H7 (cell line): ENCODE results near the gene NT5DC2. TPM values are rescaled to one million over a fixed set of nuclear protein-coding genes. Genes with fewer than 3 reads are reported as not detected.

Source experiments
- DNase-seq: peaks from one replicate; pipeline ENCODE4 v3.0.0; 2012
- H3K27me3 ChIP-seq: 2 replicates; pipeline ENCODE4 v1.6.0; 2011; ENCODE audit warnings: mild to moderate bottlenecking, low read length; ENCODE audit not compliant: control insufficient read depth, insufficient read depth
- H3K36me3 ChIP-seq: replicated peaks from 2 replicates; pipeline ENCODE4 v1.5.1; 2011; ENCODE audit warnings: low read length; ENCODE audit not compliant: control insufficient read depth, insufficient read depth
- H3K4me3 ChIP-seq: 2 replicates; pipeline ENCODE4 v1.5.1; 2011; ENCODE audit warnings: low read depth, mild to moderate bottlenecking, control low read depth, low read length, moderate library complexity; ENCODE audit not compliant: insufficient read depth
- total RNA-seq: library from RNA; depleted of rRNA; stranded (reverse); fragments of >200 nt; shearing (Covaris generic); gene quantifications from 2 replicates; pipeline ENCODE4 v1.2.3, GENCODE V29; 2014

NT5DC2 gene
- total RNA-seq, 1 experiment from 2014 or later, result 311 TPM

- Histone ChIP-seq H3K36me3 (peaks cover 3% of the 10 kb centered on the region; the same call in 1 of the 2 replicates), H3K4me3 (no peak overlapping the region), H3K27me3 (no peaks in the 10 kb centered on the region)
- DNase-seq, result no peak
Observed at GRCh38 chr3:52547143-52547542, 13.5 kb upstream of the NT5DC2 start.

- H3K36me3 ChIP-seq, result peaks cover 3% of the 10 kb centered on the region; the same call in 1 of the 2 replicates
- H3K27me3 ChIP-seq, result no peaks in the 10 kb centered on the region
- no peak overlapping the region for H3K4me3 ChIP-seq
- no peak for DNase-seq
Observed at GRCh38 chr3:52546111-52546901, 12.6 kb upstream of the NT5DC2 start.

DNA sequence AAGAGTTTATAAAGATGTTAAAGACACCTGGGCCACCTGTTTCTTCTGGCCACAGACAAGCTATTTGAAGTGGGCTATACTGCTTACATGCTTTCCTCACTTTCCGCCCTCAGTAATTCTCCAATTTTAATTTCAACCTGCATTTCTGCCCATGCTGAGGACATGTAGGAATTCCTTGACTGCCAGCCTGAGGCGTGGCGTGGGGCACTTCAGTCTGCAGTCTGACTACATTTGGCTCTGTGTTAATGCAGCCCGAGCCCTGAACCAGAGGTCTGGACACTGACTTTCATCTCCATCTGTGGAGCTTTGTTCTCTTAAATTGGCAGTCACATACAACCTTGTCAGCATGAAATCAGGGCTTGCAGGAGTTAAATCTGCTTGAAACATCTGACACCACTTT is 11.3 kb upstream of the NT5DC2 start:
- no peaks in the 10 kb centered on the region for H3K27me3 ChIP-seq
- no peak for DNase-seq
- no peak overlapping the region for H3K4me3 ChIP-seq
- H3K36me3 ChIP-seq, result peaks cover 3% of the 10 kb centered on the region; the same call in 1 of the 2 replicates

GRCh38 chr3:52541050-52541449 is 7.4 kb upstream of the NT5DC2 start:
- no peak overlapping the region for H3K4me3 ChIP-seq
- no peaks in the 10 kb centered on the region; the same call in 1 of the 2 replicates for H3K36me3 ChIP-seq
- DNase-seq, result no peak
- H3K27me3 ChIP-seq, result no peaks in the 10 kb centered on the region

DNA sequence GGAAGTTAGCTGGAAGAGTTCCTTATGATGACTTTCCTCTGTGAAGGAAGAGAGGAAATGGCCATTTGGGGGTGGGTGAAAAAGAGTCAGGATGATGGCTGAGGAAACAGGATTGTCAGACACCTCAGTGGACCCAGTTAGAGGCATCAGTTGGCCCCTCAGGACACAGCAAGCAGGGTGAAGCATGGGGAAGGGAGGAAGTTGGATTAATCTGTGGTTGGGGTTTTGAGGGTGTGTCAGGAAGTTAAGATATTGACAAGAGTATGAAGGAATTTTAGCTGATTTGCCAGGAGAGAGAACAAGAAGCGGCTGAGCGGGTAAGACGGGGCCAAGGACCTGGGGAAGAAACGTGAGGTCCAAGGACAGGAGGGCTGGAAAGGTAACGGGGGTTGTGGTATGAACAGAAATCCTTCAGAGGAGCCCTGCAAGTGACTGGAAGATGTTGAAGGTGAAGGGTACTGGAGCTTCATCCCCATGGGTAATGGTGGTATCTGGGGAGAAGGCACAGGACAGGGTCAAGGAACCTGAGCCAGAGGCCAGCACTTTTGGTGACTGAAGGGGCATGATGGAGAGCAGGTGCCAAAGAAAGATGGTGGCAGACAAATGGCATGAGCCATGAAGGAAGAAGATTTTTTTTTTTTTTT is 5.5 kb upstream of the NT5DC2 start:
- no peaks in the 10 kb centered on the region for H3K27me3 ChIP-seq
- H3K4me3 ChIP-seq, result no peak overlapping the region
- H3K36me3 ChIP-seq, result no peaks in the 10 kb centered on the region; the same call in 1 of the 2 replicates
- no peak for DNase-seq

DNA sequence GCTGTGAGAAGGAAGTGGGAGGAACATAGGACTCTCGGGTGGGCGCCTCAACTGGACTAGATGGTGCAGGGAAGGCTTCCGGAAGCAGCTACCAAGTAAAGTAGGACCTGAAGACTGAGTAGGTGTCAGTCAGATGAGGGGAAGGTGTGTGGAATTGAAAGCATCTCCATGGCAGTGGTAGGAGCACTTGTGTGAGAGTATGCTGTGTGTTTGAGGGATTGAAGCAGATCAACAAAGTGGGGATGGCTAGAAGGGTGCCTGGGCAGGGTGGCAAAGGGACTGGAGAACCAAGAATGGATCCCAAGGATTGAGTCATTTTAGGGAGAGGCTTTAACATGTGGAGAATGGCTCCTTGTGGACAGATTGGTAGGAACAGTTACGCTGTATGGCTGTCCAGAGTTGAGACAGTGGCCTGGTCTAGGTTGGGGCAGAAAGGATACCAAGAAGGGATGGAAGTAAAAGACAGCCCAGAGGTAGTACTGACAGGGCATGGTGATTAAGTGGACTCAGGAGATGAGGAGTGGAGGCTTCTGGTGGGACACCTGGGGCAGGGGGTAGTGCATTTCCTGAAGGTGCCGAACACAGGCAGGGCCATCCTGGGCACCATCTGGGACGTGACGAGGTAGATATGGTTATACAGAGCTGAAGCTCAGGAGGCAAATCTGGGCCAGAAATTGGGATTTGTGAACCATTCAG is 4.2 kb upstream of the NT5DC2 start:
- Histone ChIP-seq H3K27me3 (no peaks in the 10 kb centered on the region), H3K4me3 (peak overlapping the region; percentile 63; the same call in 1 of the 2 replicates), H3K36me3 (no peaks in the 10 kb centered on the region; the same call in 1 of the 2 replicates)
- no peak for DNase-seq

DNA sequence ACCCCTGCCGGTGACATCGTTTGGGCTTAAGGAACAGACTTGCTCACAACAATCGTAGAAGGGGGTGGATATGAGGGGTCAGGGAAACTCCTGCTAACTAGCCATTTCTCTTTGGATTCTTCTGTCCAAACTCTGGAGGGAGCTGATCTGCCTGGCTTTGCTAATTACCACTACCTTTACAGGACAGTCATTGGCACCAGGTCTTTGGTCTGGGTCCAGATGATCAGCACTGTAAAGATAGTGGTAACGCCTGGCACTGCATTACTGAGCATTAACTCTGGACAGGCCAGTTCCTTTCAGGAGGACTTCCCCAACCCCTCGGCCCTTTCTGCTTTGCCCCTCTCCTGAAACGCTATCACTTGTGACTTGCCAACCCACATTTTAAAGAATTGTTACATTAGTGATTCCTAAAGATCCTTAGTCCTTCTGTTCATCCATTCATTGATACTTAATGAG is 3.5 kb upstream of the NT5DC2 start:
- Histone ChIP-seq H3K36me3 (no peaks in the 10 kb centered on the region; the same call in 1 of the 2 replicates), H3K27me3 (no peaks in the 10 kb centered on the region), H3K4me3 (peak overlapping the region; percentile 63)
- no peak for DNase-seq

DNA sequence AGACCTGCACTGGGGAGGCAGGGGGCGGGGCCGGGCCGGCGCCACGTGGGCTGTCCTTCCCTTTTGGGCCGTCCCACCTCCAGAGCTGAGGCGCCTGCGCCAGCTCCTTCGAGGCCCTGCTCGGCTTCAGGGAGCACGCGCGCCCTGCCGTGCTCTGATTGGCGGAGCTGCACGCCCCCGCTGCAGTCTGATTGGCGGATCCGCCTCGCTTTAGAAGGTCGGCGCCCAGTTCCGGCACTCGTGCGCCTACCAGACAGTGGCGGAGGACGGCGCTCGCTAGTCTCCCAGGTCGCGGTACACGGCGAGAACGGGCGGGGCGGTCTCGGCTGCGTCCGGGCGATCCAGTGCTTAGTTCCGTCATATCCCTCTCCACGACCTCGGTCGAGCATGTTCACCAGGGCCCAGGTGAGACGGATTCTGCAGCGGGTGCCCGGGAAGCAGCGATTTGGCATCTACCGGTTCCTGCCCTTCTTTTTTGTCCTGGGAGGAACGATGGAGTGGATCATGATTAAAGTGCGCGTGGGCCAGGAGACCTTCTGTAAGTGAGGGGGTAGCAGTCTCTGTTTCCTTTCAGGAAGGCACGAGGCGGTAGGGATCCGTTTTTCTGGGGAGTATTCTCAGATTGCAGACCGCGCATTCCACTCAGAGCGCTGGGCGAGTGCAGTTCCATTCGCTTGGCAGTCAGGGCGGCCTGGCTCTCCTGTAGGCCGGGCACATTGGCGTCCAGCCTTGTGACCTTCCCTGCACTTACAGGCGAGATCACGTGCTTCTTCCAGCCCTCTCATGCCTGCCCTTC is 2.9 kb upstream of the NT5DC2 start, which contains the start of gene UQCC5:
TSS of gene UQCC5 (plus strand) at position 237 of the 796 bp plus-strand sequence. CDS start at position 388, 151 bp downstream.
- no peaks in the 10 kb centered on the region; the same call in 1 of the 2 replicates for H3K36me3 ChIP-seq
- H3K27me3 ChIP-seq, result no peaks in the 10 kb centered on the region
- DNase-seq, result peak; percentile 99
- H3K4me3 ChIP-seq, result peak within 1 kb of the TSS; percentile 63

DNA sequence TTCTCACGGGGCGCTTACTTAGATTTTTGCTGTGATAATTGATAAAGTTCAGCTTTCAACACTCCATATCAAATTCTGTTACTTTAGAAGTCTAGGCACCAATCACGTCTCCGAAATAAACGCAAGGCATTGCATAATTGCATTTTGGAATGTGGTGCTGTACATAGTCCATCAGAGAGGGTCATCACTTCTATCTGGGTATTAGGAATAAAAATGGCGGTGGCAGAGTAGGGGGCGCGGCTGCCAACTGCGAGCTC is 2.4 kb upstream of the NT5DC2 start:
- H3K4me3 ChIP-seq, result no peak overlapping the region
- no peaks in the 10 kb centered on the region; the same call in 1 of the 2 replicates for H3K36me3 ChIP-seq
- no peaks in the 10 kb centered on the region for H3K27me3 ChIP-seq
- no peak for DNase-seq

DNA sequence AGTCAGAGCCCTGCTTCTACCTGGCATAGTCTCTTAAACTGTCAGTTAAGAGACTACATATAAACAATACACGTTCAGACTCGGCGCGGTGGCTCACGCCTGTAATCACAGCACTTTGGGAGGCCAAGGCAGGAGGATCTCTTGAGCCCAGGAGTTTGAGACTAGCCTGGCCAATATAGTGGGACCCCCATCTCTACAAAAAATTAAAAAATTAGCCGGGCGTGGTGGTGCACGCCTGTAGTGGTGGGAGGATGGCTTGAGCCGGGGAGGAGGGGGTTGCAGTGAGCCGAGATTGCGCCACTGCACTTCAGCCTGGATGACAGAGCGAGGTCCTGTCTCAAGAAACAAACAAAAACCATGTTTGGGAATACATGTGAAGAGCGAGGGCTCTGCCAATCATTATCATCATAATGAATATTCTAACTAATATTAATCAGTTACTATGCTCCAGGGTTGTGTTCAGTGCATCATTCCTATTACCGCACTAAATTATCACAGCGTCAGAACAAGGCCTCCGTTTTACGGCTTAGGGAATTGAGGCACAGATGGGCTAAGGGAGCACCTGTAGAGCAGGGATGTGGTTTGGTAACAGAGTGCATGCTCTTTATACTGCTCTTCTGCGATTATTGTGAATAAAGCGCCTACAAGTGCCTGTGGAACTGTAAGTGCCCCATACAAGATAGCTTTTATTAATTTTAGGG is 1.9 kb upstream of the NT5DC2 start:
- Histone ChIP-seq H3K4me3 (no peak overlapping the region), H3K36me3 (no peaks in the 10 kb centered on the region; the same call in 1 of the 2 replicates)
- DNase-seq, result peak; percentile 46

GRCh38 chr3:52534281-52535183 is 875 bp upstream of the NT5DC2 start:
- peak; percentile 77 for DNase-seq
- Histone ChIP-seq H3K27me3 (no peaks in the 10 kb centered on the region), H3K4me3 (peak overlapping the region; percentile 71), H3K36me3 (no peaks in the 10 kb centered on the region; the same call in 1 of the 2 replicates)

More for the DNA sequence above, 1.9 kb upstream of the NT5DC2 start:
- no peaks in the 10 kb centered on the region for H3K27me3 ChIP-seq

- DNase-seq, result peak; percentile 90
- Histone ChIP-seq H3K4me3 (peak overlapping the region; percentile 94), H3K36me3 (peaks cover 9% of the 10 kb centered on the region), H3K27me3 (no peaks in the 10 kb centered on the region)
Observed at GRCh38 chr3:52532838-52533622, 627 bp downstream of the NT5DC2 start.
